HK-2 (cell line): ENCODE results near the gene HPS5.
"Not testable (repeated sequence)": the region's sequence is repeated elsewhere in the genome, so short reads cannot be mapped to it uniquely, and the experiment has no call there.

ENCODE experiments used
- DNase-seq: peaks from one replicate; pipeline ENCODE4 v3.0.0-alpha.2; 2018; ENCODE audit not compliant: unreplicated experiment

HPS5 gene

DNA sequence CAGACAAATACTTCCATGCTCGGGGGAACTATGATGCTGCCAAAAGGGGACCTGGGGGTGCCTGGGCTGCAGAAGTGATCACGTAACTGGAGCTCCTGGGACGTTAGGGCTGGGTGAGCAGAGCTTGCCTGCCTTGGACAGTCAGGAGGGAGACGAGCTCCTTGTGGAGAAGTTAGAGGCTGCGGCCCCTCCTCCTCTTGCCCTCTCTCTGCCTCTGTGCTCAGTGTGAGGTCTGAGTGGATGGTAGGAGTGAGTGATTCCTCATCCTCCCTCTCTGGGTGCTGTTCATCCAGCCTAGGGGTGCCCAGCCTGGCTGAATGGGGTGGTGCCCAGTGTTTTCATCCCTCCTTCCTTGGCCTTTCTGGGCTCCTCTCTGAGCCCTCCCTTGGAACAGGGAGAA lies 52.7 kb downstream of the HPS5 start:
- not testable (repeated sequence) for DNase-seq

DNA sequence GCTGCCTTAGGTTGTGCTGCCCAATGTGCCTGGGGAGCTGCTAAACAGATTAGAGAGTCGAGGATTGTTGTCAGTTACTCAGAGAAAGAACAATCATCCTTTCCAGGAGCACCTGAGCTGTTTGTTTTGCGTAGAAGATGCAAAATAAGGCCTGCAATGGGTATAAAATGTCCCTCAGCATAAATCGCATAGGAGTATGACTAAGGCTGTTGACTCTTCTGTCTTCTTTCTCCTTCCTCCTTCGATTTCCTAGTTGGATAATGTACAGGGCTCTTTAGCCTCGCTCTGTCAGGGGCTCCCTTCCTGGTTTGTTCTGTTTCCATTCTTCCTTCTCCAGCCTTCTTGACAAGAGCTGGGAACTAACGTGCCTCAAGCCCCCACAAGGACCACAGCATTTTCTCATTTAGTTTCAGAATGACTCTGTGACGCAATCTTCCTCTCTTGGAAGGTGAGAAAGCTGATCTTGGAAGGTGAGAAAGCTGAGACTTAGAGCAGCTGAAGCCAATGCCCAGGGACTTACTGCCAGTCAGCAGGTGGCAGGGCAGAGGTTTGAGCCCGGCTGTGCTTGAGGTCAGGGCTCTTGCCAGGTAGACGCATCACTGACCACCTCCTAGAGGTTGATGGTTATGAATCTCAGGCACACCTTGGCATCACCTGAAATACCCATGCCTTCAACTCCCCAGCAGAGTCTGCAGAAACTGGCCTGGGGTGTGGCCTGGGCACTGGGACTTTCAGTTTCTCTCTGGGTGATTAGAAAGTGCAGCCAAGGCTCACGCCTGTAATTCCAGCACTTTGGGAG lies 54.4 kb downstream of the HPS5 start:
- not testable (repeated sequence) for DNase-seq

DNA sequence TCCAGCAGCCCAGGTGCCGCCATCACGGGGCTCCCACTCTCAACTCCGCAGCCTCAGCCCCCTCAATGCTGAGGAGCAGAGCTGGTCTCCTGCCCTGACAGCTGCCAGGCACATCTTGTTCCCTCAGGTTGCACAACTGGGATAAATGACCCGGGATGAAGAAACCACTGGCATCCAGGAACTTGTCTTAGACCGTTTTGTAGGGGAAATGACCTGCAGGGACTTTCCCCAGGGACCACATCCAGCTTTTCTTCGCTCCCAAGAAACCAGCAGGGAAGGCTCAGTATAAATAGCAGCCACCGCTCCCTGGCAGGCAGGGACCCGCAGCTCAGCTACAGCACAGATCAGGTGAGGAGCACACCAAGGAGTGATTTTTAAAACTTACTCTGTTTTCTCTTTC lies 56.0 kb downstream of the HPS5 start, which contains the start of gene SAA1:
Gene SAA1, plus strand, starts transcription at position 316 of the 400 bp plus-strand sequence. CDS start 624 bp downstream, outside the sequence.
- DNase-seq: no peak

DNA sequence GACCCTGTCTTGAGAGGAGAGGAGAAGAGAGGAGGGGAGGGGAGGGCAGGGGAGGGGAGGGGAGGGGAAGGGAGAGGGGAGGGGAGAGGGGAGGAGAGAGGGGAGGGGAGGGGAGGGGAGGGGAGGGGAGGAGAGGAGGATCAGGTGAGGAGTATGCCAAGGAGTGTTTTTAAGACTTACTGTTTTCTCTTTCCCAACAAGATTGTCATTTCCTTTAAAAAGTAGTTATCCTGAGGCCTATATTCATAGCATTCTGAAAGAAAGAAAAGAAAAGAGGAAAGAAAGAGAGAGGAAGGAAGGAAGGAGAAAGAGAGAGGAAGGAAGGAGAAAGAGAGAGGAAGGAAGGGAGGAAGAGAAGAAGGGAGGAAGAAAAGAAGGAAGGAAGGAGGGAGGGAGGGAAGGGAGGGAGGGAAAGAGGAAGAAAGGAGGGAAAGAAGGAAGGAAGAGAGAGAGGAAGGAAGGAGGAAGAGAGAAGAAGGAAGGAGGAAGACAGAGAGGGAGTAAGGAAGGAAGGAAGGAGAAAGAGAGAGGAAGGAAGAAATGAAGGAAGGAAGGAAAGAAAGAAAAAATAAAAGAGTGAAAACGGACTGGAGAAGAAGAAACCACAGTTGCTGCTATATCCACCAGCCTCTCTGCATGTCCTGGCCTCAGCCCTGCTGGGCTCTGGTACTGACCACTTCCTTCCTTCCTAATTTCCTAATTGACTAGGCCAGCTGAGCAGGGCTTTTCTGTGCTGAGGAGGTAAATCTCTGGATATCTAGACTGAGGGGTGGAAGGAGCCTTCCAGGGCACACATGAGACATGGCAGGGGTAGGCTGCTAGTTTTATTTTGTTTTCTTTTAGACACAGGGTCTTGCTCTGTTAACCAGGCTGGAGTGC lies 57.0 kb downstream of the HPS5 start:
- no peak for DNase-seq

DNA sequence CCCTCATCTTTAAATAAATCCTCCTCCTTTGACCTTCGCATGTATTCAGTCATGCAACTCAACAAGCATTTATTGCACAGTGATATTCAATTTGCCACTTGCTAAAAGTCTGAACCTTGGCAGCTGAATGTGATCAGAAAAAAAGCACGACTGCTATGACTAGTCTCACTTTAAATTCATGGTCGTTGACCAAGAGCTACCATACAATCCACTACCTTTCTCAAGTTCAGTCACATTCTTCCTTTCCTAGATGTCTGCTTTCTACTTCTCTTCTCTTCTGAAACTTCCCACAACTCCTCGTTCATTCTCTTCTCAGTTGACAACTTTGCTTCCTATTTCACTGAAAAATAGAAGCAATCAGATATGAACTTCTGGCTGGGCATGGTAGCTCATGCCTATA lies 57.9 kb downstream of the HPS5 start:
- no peak for DNase-seq

DNA sequence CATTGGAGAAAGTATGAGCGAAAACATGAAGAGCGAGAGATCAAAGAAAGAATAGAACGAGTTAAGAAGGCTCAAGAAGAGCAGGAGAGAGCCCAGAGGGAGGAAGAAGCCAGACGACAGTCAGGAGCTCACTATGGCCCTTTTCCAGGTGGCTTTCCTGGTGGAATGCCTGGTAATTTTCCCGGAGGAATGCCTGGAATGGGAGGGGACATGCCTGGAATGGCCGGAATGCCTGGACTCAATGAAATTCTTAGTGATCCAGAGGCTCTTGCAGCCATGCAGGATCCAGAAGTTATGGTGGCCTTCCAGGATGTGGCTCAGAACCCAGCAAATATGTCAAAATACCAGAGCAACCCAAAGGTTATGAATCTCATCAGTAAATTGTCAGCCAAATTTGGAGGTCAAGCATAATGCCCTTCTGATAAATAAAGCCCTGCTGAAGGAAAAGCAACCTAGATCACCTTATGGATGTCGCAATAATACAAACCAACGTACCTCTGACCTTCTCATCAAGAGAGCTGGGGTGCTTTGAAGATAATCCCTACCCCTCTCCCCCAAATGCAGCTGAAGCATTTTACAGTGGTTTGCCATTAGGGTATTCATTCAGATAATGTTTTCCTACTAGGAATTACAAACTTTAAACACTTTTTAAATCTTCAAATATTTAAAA lies 59.1 kb downstream of the HPS5 start:
- not testable (repeated sequence) for DNase-seq

DNA sequence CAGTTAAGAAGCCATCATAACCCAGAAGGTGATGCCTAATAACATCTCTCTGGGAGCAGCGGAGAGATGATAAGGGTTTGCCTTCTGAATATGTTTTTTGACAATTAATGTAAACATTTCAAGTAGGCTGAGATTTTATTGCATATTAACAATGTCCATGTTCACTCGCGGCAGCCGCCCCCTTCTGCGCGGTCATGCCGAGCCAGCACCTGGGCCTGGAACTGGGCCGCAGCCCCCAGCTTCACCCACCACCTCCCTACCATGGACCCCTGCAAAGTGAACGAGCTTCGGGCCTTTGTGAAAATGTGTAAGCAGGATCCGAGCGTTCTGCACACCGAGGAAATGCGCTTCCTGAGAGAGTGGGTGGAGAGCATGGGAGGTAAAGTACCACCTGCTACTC lies 60.2 kb downstream of the HPS5 start:
- DNase-seq: no peak

DNA sequence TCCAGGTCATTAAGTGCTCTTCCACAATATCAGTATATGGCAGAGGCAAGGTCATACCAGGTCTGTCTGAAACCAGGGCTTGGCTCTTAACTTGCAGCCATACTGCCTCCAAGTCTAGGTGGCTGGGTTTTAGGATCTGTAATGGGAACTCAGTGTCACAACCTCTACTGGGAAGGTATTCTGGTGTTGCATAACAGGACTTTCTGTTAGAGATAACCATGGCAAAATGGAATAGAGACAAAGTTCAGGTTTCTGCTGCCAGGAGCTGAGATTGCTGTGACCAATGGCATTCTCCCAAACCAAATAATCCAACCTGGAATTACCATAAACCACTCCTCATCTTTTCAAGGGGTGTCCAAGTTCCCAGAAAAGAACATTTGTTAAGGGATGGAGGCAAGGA lies 62.7 kb downstream of the HPS5 start:
- no peak for DNase-seq

DNA sequence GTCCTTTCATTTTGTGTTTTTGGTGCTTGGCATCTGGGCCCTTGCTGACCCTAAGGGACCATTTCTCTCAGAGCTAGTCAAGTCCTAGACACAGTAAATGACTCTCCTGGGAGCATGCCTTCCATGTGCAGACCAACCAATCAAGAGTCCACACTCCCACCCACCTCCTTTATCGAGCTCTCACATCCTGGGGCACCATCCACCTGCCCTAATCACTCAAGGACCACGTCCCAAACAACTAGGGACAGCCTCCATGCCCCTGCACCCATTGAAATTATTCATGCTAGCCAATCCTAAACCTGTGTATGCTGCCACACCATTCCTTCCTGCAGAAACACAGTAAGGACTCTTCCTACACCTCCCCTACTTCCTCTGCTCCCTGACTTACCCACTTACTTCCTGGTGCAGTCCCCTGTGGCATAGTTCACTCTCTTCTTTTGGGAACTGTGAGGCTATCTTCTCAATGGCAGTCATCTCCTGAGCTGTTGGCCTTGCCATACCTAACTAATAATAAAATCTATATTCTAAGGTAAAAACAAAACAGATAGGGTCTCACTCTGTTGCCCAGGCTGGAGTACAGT lies 67.1 kb downstream of the HPS5 start:
- DNase-seq: no peak

DNA sequence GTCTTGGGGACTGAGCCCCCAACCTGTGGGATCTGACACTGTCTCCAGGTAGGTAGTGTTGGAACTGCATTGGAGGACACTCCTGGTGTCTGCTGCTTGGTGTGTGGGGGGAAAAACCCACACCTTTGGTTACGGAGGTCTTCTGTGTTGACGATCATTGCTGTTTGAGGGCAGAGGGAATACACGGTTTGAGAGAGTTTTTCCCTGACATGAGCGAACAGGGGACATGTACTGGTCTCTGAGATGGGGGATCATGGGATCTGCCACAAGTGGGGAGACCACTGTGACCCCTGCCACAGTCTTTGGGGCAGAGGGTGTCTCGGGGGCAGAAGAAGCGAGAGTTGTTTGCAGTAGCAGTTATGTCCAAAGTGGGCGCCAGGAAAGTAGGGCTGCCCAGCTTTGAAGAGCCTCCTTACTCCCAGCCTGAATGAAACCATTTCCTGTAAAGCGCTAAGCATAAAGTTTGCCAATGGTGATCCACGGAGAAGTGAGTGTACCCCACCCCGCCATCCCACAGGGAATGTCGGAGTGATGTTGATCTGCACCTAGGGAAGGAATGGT lies 68.1 kb downstream of the HPS5 start:
- DNase-seq: no peak

DNA sequence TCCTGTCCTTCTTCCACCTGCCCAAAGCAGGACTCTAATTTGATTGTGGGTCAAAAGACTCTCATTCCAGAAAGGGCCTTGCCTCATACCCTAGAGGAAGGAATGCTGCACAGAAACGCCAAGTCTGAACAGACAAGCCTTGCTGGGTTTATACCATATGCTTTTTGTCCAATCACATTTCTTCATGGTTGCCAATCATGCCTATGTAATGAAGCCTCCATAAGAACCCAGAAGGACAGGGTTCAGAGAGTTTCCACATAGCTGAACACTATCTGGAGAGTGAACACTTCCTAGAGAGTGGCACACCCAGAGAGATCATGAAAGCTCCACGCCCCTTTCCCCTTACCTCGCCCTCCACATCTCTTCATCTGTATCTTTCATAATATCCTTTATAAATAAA lies 68.7 kb downstream of the HPS5 start:
- DNase-seq: no peak

DNA sequence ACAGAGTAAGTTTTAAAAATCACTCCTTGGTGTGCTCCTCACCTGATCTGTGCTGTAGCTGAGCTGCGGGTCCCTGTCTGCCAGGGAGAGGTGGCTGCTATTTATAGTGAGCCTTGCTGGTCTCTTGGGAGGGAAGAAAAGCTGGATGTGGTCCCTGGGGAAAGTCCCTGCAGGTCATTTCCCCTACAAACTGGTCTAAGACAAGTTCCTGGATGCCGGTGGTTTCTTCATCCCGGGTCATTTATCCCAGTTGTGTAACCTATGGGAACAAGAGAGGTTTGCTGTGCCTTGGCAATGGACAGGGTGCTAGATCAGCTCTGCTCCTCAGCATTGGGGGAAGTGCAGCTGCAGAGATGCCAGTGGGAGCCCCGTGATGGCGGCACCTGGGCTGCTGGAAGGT lies 73.4 kb downstream of the HPS5 start, which contains the start of gene SAA2:
Gene SAA2, minus strand, starts transcription at position 108 of the 400 bp plus-strand sequence. CDS start 657 bp downstream, outside the sequence.
- peak; percentile 21 for DNase-seq

DNA sequence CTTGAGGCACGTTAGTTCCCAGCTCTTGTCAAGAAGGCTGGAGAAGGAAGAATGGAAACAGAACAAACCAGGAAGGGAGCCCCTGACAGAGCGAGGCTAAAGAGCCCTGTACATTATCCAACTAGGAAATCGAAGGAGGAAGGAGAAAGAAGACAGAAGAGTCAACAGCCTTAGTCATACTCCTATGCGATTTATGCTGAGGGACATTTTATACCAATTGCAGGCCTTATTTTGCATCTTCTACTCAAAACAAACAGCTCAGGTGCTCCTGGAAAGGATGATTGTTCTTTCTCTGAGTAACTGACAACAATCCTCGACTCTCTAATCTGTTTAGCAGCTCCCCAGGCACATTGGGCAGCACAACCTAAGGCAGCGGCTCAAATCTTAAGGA lies 74.8 kb downstream of the HPS5 start:
- not testable (repeated sequence) for DNase-seq

DNA sequence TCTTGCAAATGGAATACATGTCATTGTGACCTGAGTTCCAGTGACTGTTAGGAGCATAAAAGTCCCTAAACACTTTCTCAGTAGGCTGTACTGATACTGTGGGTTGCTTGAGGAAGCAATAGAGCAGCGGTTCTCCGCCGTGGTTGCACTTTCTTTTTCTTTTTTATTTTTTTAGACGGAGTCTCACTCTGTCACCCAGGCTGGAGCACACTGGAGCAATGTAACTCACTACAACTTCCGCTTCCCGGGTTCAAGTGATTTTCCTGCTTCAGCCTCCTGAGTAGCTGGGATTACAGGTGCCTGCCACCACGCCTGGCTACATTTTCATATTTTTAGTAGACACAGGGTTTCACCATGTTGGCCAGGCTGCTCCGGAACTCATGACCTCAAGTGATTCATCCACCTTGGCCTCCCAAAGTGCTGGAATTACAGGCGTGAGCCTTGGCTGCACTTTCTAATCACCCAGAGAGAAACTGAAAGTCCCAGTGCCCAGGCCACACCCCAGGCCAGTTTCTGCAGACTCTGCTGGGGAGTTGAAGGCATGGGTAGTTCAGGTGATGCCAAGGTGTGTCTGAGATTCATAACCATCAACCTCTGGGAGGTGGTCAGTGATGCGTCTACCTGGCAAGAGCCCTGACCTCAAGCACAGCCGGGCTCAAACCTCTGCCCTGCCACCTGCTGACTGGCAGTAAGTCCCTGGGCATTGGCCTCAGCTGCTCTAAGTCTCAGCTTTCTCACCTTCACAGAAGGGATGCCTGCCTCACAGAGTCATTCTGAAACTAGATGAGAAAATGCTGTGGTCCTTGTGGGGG lies 75.4 kb downstream of the HPS5 start:
- DNase-seq: not testable (repeated sequence)

DNA sequence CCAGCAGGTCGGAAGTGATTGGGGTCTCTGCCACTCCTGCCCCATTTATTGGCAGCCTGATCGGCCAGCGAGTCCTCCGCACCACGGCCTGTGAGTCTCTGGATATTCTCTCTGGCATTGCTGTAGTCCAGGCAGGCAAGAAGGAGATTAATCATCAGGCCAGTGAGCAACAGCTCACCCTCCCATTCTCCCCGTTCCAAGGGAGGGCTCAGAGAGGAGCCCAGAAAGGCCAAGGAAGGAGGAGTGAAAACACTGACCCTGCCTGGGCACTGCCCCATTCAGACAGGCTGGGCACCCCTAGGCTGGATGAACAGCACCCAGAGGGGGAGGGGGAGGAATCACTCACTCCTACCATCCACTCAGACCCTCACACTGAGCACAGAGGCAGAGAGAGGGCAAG lies 76.5 kb downstream of the HPS5 start:
- DNase-seq: peak; percentile 4

DNA sequence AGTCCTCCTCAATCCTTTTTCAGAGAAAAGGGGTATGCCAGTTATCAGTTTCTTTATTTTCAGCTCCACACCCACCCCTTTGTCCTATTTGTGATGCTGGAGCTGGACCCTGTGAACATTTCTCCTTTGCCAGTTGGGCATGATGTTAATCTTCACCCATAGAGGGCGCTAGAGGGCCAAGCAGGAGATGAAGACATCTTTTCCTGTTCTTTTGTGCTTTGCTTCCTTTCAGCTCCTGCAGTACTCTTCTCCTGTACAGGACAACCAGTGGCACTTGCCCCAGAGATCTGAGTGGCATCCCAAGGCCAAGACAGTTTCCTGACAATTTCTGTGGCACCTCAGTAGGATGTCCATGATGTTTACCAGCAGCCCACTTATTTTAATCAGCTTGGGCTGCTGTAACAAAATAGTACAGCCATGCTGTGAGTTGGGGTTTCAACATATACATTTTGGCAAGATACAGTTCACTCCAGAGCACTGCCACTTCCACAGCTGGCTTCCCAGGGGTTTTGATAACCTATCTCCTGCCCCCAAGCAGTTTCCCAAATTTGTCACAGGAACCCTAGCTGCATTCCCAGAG lies 78.1 kb downstream of the HPS5 start:
- DNase-seq: peak; percentile 50

DNA sequence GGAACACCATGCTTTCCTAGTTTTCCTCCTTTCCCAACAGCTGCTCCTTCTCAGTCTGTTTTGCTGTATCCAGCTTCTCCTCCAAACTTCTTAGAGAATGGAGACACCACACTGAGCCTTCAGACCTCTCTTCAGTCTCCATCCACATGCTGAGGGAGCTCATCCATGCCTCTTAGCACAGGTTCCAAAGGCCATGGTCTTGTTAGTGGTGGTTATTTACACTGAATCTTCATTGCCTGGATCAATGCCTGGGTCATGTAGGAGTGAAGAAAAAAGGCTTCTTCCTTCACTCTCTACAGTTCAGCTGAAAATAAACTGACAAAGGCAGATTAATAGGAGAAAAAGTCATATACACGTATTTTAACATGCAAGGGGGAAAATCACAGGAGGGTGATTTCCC lies 82.3 kb downstream of the HPS5 start:
- no peak for DNase-seq

DNA sequence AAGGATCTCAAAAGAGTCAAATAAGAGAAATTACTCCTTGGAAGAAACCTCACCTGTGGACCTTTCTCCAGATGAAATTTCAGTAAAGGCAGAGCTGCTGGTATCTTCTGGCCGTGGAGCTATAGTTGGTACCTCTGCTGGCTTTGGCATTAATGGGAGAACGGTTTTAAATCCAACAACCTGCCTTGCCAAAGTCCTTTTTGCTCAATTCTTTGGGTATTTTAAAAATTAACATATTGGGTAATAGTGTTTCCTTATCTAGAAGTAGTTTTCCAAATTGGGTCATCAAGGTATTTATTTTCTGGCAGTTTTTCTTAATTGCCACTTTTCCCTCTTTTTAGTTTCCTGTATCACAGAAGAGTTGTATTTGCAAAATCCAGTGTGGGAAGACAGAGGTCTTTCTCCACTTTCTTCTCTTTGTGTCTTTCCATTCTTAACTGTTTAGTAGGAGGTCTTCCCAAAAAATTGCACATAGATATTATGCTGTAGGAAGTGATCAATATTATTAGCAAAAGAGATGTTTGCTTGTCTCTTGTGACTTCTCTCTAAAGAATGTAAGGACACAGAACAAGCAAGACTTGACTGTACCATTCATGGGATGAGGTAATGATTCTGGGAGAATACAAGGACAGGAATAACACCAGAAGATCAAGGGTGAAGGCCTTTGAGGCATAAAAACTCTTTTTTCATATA lies 85.1 kb downstream of the HPS5 start, which contains the start of gene SAA4:
Gene SAA4, minus strand, starts transcription at position 139 of the 693 bp plus-strand sequence. CDS start 876 bp downstream, outside the sequence.
- no peak for DNase-seq
